Measurements from ENCODE around the gene MELTF. TPM values are rescaled to one million over a fixed set of nuclear protein-coding genes. Genes with fewer than 3 reads are reported as not detected.

The MELTF gene
- total RNA-seq, 1 donor from 2014 or later = 33.8 TPM

DNA sequence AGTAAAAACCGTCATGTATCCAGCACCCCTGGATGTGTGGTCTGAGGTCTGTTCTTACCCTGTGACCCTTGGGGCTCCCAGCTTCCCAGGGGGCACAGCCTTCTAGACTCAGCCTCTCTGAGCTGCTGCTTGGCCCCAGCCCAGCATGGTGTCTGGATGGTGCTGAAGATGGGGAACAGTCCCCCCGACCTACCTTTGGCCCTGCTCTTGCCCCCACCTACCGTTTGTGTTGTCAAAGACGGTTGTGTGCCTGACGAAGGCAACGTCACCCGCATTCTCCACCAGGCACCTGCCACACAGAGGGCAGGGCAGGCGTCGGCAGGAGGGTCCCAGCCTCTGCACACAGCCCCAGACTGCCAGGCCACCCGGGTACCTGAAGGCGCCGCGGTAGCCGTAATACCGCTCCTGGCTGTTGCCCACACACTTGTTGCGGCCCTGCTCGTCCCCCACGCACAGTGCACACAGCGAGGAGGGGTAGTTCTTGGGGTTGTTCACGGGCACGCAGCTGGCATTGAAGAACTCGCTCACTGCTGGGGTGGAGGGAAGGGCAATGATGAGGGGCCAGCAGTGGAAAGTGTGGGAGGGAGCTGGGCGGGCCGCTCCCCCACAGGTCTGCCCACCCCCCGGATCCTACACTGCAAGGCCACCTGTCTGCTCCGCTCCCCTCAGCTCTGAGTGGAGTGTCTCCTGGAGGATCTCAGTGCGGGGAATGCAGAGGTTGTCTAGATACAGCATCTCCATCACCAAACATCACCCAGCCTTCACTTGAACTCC is 21.0 kb downstream of the MELTF start:
- no peak overlapping the region for H3K4me3 ChIP-seq (ENCODE audit: low read depth, low read length)
- H3K36me3 ChIP-seq (ENCODE audit: control insufficient read depth, insufficient read depth, low read length) = no peaks in the 10 kb centered on the region
- TF ChIP-seq, protein P1, sequence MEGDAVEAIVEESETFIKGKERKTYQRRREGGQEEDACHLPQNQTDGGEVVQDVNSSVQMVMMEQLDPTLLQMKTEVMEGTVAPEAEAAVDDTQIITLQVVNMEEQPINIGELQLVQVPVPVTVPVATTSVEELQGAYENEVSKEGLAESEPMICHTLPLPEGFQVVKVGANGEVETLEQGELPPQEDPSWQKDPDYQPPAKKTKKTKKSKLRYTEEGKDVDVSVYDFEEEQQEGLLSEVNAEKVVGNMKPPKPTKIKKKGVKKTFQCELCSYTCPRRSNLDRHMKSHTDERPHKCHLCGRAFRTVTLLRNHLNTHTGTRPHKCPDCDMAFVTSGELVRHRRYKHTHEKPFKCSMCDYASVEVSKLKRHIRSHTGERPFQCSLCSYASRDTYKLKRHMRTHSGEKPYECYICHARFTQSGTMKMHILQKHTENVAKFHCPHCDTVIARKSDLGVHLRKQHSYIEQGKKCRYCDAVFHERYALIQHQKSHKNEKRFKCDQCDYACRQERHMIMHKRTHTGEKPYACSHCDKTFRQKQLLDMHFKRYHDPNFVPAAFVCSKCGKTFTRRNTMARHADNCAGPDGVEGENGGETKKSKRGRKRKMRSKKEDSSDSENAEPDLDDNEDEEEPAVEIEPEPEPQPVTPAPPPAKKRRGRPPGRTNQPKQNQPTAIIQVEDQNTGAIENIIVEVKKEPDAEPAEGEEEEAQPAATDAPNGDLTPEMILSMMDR (IDR thresholded peaks at IDR 0.05; ENCODE audit: insufficient read depth, low read length, poor library complexity, severe bottlenecking) = no peak
- no peak for DNase-seq (ENCODE audit: low read depth)
- peaks cover 4% of the 10 kb centered on the region for H3K27me3 ChIP-seq (ENCODE audit: control insufficient read depth, insufficient read depth, low read length)

DNA sequence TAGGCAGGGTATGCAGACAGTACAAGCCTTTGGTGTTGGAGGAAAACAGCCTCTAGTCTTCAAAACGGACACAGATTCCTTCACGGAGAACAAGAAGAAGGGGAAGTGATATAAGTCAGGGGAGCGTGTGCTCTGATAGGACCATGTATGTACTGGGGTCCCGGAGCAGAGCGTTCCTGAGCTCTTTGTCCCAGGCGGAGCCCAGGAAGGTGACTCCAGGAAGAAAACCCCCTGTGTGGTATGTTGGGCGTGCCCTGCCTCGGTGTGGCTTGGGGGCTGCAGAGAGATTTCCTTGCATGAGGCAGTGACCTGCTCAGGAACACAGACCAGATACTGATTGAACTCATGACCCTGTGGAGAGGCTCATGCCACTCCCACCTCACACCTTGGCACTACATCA is 21.7 kb downstream of the MELTF start:
- TF ChIP-seq, protein P1 (IDR thresholded peaks at IDR 0.05; ENCODE audit: insufficient read depth, low read length, poor library complexity, severe bottlenecking) = no peak
- peaks cover 4% of the 10 kb centered on the region for H3K27me3 ChIP-seq (ENCODE audit: control insufficient read depth, insufficient read depth, low read length)
- no peak overlapping the region for H3K4me3 ChIP-seq (ENCODE audit: low read depth, low read length)

DNA sequence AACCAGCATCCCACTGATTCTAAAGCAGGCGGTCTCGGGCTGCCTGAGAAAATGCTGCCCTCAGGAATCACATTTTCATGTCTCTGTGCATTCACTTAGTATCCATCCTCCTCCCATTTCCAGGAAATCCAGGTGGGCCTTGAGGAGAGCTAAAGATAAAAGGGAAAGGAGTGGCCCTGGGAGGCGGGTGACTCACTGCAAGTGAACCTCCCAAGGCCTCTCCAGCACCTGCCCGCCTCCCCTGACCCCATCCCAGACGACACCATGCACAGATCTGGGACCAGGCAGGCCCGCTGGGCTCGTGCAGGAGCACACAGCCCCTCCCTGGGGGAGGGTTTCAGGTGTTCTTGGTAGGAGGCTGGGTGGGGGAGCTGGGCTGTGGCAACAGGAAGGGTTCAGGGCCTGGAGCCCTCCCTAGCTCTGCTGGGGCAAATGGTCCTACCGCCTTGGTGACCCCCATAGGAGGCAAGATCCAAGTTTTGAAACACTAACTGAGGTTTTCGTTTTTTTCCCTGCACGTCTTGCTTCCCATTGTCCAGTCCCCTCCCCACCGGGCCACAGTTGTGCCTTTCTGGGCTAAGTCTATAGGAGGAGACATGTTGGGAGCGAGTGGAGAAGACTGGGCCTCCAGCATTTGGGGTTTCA is 22.2 kb downstream of the MELTF start:
- H3K36me3 ChIP-seq (ENCODE audit: control insufficient read depth, insufficient read depth, low read length) = no peaks in the 10 kb centered on the region
- no peak overlapping the region for H3K4me3 ChIP-seq (ENCODE audit: low read depth, low read length)
- peaks cover 4% of the 10 kb centered on the region for H3K27me3 ChIP-seq (ENCODE audit: control insufficient read depth, insufficient read depth, low read length)
- DNase-seq (ENCODE audit: low read depth) = no peak
- TF ChIP-seq, protein P1 (IDR thresholded peaks at IDR 0.05; ENCODE audit: insufficient read depth, low read length, poor library complexity, severe bottlenecking) = no peak

More for the DNA sequence above, 21.7 kb downstream of the MELTF start:
- no peak for DNase-seq (ENCODE audit: low read depth)
- H3K36me3 ChIP-seq (ENCODE audit: control insufficient read depth, insufficient read depth, low read length) = no peaks in the 10 kb centered on the region

DNA sequence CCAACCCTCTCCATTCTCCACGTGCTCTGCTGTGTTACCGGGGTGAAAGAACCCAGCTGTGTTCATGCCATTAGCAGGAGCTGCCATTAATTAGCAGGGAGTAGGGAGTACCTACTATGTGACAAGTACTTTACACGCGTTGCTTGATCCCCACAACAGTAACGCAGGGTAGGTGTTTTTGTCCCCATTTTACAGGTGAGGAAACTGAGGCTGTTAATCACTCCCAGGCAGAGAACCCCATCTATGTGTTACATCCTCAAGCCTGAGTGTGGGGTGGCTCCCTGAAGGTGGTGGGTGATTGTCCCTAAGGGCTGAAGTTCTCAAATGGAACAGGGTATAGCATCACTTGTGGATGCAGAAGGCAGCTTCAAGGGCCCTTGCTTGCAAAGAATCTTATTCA is 22.8 kb downstream of the MELTF start:
- TF ChIP-seq, protein P1 (IDR thresholded peaks at IDR 0.05; ENCODE audit: insufficient read depth, low read length, poor library complexity, severe bottlenecking) = no peak
- Histone ChIP-seq H3K27me3 (ENCODE audit: control insufficient read depth, insufficient read depth, low read length) (peaks cover 4% of the 10 kb centered on the region), H3K4me3 (ENCODE audit: low read depth, low read length) (no peak overlapping the region), H3K36me3 (ENCODE audit: control insufficient read depth, insufficient read depth, low read length) (no peaks in the 10 kb centered on the region)
- no peak for DNase-seq (ENCODE audit: low read depth)

DNA sequence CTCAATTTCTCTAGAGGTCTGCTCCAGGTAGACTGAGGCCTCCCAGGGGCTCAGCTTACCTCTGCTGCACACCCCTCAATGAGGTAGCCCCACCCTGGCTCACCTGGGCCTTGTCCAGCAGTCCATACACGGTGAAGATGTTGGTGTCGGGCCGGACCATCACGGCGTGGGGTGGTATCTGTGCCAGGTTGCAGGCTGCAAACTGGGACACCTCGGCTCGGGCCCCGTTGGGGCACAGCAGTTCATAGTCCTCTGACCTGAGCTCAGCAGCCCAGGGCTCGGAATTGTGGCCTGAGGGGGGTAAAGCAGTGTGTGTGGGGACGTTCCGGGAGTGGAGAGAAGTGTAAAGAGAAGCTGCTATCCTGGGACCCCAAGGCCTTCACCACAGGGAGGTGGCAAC is 23.2 kb downstream of the MELTF start:
- DNase-seq (ENCODE audit: low read depth) = no peak
- H3K36me3 ChIP-seq (ENCODE audit: control insufficient read depth, insufficient read depth, low read length) = no peaks in the 10 kb centered on the region
- no peak overlapping the region for H3K4me3 ChIP-seq (ENCODE audit: low read depth, low read length)
- TF ChIP-seq, protein P1 (IDR thresholded peaks at IDR 0.05; ENCODE audit: insufficient read depth, low read length, poor library complexity, severe bottlenecking) = no peak
- peaks cover 4% of the 10 kb centered on the region for H3K27me3 ChIP-seq (ENCODE audit: control insufficient read depth, insufficient read depth, low read length)
